ENCODE measurements around the gene RCN2. TPM values are rescaled to one million over a fixed set of nuclear protein-coding genes. Genes with fewer than 3 reads are reported as not detected.

The RCN2 gene
- total RNA-seq, 1 donor from 2014 or later, result 65.5 TPM

DNA sequence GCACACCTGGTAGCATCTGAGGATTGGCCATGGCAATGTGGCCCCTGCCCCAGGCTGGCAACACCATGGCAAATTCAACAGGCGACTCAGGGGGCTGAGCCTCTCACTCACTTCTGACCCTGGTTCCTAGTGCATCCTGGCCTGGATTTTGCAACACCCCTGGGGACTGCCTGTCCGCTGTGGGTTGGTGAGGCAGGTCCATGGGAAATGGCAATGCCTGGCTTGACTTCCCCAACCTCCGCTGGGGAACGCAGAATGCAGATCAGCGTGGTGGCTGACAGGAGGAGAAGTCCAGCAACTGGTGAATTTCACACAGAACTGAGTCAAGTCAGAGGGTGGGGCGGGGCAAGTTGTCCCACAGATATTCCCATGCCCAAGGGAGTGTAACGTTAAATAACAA, 59.5 kb downstream of the RCN2 start:
- Histone ChIP-seq H3K4me1 (peaks cover 13 to 14% of the 10 kb centered on the region in 2 donors), H3K4me3 (no peak overlapping the region), H3K36me3 (no peaks in the 10 kb centered on the region), H3K27me3 (no peaks in the 10 kb centered on the region), H3K9me3 (no peaks in the 10 kb centered on the region), H3K27ac (no peak overlapping the region)
- intact Hi-C loops (cut with DNase I), result no loop called here
- TF ChIP-seq, protein P1, sequence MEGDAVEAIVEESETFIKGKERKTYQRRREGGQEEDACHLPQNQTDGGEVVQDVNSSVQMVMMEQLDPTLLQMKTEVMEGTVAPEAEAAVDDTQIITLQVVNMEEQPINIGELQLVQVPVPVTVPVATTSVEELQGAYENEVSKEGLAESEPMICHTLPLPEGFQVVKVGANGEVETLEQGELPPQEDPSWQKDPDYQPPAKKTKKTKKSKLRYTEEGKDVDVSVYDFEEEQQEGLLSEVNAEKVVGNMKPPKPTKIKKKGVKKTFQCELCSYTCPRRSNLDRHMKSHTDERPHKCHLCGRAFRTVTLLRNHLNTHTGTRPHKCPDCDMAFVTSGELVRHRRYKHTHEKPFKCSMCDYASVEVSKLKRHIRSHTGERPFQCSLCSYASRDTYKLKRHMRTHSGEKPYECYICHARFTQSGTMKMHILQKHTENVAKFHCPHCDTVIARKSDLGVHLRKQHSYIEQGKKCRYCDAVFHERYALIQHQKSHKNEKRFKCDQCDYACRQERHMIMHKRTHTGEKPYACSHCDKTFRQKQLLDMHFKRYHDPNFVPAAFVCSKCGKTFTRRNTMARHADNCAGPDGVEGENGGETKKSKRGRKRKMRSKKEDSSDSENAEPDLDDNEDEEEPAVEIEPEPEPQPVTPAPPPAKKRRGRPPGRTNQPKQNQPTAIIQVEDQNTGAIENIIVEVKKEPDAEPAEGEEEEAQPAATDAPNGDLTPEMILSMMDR (IDR thresholded peaks at IDR 0.05), result no peak
- peak in 1 of 2 donors; percentile 65 for DNase-seq (ENCODE audit: low spot score in 2 of 2)

DNA sequence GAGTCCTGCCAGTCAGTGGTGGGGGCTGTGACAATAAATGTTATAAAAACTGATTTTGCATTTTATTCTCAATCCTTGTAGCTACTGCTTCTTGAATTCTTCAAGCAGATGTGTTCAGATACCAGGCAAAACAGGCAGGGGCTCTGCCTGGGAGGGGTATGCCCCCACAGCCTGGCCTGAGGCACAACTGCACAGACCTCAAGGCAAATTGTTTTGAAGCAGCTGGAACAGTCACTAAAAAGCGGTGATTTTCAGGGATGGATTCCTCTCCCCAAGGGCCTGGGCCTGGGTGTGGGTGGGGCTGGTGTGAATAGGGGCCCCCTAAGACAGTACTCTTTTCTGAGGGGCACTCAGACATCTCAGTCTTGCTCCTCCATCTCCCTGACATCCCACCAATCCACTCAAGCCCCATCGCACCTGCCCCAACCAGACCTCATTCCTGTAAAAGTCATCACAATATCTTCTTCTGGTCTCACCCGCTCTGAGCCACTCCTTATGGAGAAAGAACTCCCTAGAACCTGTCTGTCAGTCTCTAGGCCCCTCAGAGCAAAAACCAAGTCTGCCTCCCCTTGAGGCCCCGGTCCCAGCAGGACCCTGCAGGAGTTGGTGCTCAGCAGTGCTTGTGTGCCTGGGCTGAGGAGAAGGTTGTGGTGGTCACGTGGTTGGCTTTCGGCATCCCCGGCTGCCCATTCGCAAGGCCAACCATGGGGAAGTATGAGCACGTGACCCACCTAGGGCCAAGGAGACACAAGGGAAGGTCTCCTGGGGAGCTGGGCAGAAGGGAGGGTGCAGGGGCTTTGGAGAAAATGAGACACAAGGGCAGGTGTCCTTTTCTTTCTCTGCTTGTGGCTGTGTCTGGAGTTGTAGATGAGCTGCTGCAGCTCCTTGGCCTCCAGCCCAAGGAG, 60.4 kb downstream of the RCN2 start:
- Histone ChIP-seq H3K27ac (no peak overlapping the region), H3K9me3 (no peaks in the 10 kb centered on the region), H3K27me3 (no peaks in the 10 kb centered on the region), H3K36me3 (no peaks in the 10 kb centered on the region), H3K4me3 (no peak overlapping the region), H3K4me1 (peaks cover 21 to 24% of the 10 kb centered on the region in 2 donors)
- DNase-seq (ENCODE audit: low spot score in 2 of 2), result peak in 1 of 2 donors; percentile 59
- TF ChIP-seq, protein P1 (IDR thresholded peaks at IDR 0.05), result no peak
- intact Hi-C loops (cut with DNase I), result no loop called here

DNA sequence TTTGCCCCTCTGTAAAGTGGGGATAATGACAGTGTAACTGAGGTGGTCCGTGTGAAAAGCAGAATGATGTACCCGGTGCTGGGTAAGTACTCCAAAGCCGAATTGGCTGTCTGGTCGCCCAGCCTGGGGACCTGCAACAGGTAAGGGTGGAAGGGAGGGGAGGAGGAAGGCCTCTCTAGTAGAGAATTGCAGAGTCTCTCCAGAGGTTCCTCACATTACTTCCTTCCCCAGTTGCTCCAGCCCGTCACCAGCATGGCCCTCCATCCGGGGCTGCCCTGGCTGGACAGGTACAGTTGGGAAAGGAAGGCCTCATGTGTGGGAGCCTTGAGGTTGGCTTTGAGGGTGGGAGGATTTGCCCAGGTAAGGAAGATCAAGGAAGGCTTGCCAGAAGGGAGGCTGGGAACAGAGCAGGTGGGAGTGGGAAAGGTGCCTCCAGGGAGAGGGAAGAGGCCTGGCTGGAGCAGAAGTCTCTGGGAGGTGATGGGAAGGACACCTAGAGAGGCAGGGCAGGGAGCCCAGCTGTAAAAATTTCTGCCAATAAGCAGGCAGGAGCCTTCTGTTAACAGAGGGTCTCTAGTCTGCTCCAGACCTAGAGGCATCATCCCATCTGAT, 61.7 kb downstream of the RCN2 start:
- peak in 1 of 2 donors; percentile 28 for DNase-seq (ENCODE audit: low spot score in 2 of 2)

GRCh38 chr15:76994001-76994400, 62.5 kb downstream of the RCN2 start:
- H3K27ac ChIP-seq, result peak overlapping the region; percentile 94 to 97
- TF ChIP-seq, protein P1 (IDR thresholded peaks at IDR 0.05), result no peak

More for the DNA sequence above, 61.7 kb downstream of the RCN2 start:
- peaks cover 25 to 32% of the 10 kb centered on the region in 2 donors for H3K4me1 ChIP-seq
- H3K27ac ChIP-seq, result peak overlapping the region; percentile 94 to 97
- H3K4me3 ChIP-seq, result no peak overlapping the region
- TF ChIP-seq, protein P1 (IDR thresholded peaks at IDR 0.05), result no peak
- no peaks in the 10 kb centered on the region for H3K9me3 ChIP-seq
- no peaks in the 10 kb centered on the region for H3K36me3 ChIP-seq
- no peaks in the 10 kb centered on the region for H3K27me3 ChIP-seq
- intact Hi-C loops (cut with DNase I), result no loop called here

GRCh38 chr15:76994496-76994895, 62.9 kb downstream of the RCN2 start:
- TF ChIP-seq, protein P1 (IDR thresholded peaks at IDR 0.05), result no peak
- peak in 1 of 2 donors; percentile 61 for DNase-seq (ENCODE audit: low spot score in 2 of 2)
- no peaks in the 10 kb centered on the region for H3K27me3 ChIP-seq
- H3K27ac ChIP-seq, result peak overlapping the region; percentile 94 to 97
- H3K4me1 ChIP-seq, result peaks cover 25 to 33% of the 10 kb centered on the region in 2 donors
- H3K36me3 ChIP-seq, result no peaks in the 10 kb centered on the region
- H3K4me3 ChIP-seq, result peak overlapping the region; percentile 9 to 56
- intact Hi-C loops (cut with DNase I), result loop anchor here (2.0 kb wide), 1 partner anchor 22 kb away; no protein-coding TSS in a partner anchor
- no peaks in the 10 kb centered on the region for H3K9me3 ChIP-seq

More at GRCh38 chr15:76994001-76994400, 62.5 kb downstream of the RCN2 start:
- intact Hi-C loops (cut with DNase I), result loop anchor here (2.0 kb wide), 1 partner anchor 21 kb away; no protein-coding TSS in a partner anchor
- peak in 1 of 2 donors; percentile 68 for DNase-seq (ENCODE audit: low spot score in 2 of 2)
- Histone ChIP-seq H3K27me3 (no peaks in the 10 kb centered on the region), H3K4me3 (no peak overlapping the region), H3K9me3 (no peaks in the 10 kb centered on the region), H3K4me1 (peaks cover 25 to 33% of the 10 kb centered on the region in 2 donors), H3K36me3 (no peaks in the 10 kb centered on the region)

Data from ascending aorta (tissue), 2 donors.